CD4-positive, alpha-beta memory T cell (primary cell): ENCODE results near the gene DCLK3. TPM values are rescaled to one million over a fixed set of nuclear protein-coding genes. Genes with fewer than 3 reads are reported as not detected.

Experiments used
- CTCF ChIA-PET: fragments of 350-600 bp; sonication (Branson Sonifier 250); formaldehyde crosslinking; loops from one replicate; lab custom pipeline; 2021; ENCODE audit warnings: inconsistent platforms; ENCODE audit not compliant: partially characterized antibody; lab: Charles Lee
- POLR2A ChIA-PET: fragments of 350-600 bp; sonication (Branson Sonifier 250); formaldehyde crosslinking; loops from one replicate; lab custom pipeline; 2021; ENCODE audit not compliant: partially characterized antibody; lab: Charles Lee
- DNase-seq, 5 donors: peaks; one replicate each; pipeline versions ENCODE4 v3.0.0 to v3.0.0-alpha.2; 2020 to 2022; ENCODE audit warnings: mixed read lengths in 1 of 5
- H3K27ac ChIP-seq: one replicate; pipeline ENCODE4 v1.7.0; 2013; ENCODE audit warnings: low read depth, low read length
- H3K27me3 ChIP-seq: 2 replicates; pipeline ENCODE4 v1.7.0; 2013; ENCODE audit warnings: mild to moderate bottlenecking, low read length, moderate library complexity; ENCODE audit not compliant: insufficient read depth
- H3K36me3 ChIP-seq: 2 replicates; pipeline ENCODE4 v1.7.0; 2013; ENCODE audit warnings: mild to moderate bottlenecking, low read length, moderate library complexity; ENCODE audit not compliant: insufficient read depth
- H3K4me1 ChIP-seq: 2 replicates; pipeline ENCODE4 v1.7.0; 2013; ENCODE audit warnings: mild to moderate bottlenecking, low read length, moderate library complexity; ENCODE audit not compliant: insufficient read depth
- H3K4me3 ChIP-seq, 2 donors: one replicate each; pipeline ENCODE4 v1.7.0; 2013; ENCODE audit warnings: low read length in 2 of 2, mild to moderate bottlenecking in 1 of 2
- H3K9me3 ChIP-seq, 2 donors: one replicate each; pipeline ENCODE4 v1.7.0; 2013; ENCODE audit warnings: low read length in 2 of 2, control low read depth in 1 of 2; ENCODE audit not compliant: control insufficient read depth in 1 of 2
- H3K27ac Mint-ChIP-seq, 7 donors: one replicate each; pipeline ENCODE4 v1.8.0; 2020 to 2021; ENCODE audit warnings: mixed read lengths in 7 of 7, mild to moderate bottlenecking in 6 of 7, inconsistent platforms in 3 of 7, moderate library complexity in 3 of 7
- H3K27me3 Mint-ChIP-seq, 2 donors: one replicate each; pipeline ENCODE4 v1.8.0; 2020 to 2021; ENCODE audit warnings: mixed read lengths in 2 of 2
- H3K36me3 Mint-ChIP-seq, 2 donors: one replicate each; pipeline ENCODE4 v1.8.0; 2020 to 2021; ENCODE audit warnings: mixed read lengths in 2 of 2, inconsistent platforms in 1 of 2, mild to moderate bottlenecking in 1 of 2
- H3K4me1 Mint-ChIP-seq, 4 donors: one replicate each; pipeline ENCODE4 v1.8.0; 2020 to 2021; ENCODE audit warnings: mixed read lengths in 4 of 4, mild to moderate bottlenecking in 1 of 4
- H3K4me3 Mint-ChIP-seq, 8 donors: one replicate each; pipeline ENCODE4 v1.8.0; 2020 to 2021; ENCODE audit warnings: mixed read lengths in 8 of 8, mild to moderate bottlenecking in 7 of 8, moderate library complexity in 6 of 8, inconsistent platforms in 3 of 8
- H3K9me3 Mint-ChIP-seq, 8 donors: one replicate each; pipeline ENCODE4 v1.8.0; 2020 to 2021; ENCODE audit warnings: mixed read lengths in 8 of 8, mild to moderate bottlenecking in 5 of 8, inconsistent platforms in 3 of 8, moderate library complexity in 1 of 8
- intact Hi-C: fragments of 100-400 bp; cut with micrococcal nuclease; formaldehyde crosslinking; loops from one replicate; pipeline ENCODE4 v1.15.1; 2023
- polyA plus RNA-seq, 2 donors: library from polyadenylated mRNA; unstranded; fragments of 300-500 nt; fragmentation: Illumina TruSeq; gene quantifications; one replicate each; pipeline ENCODE4 v1.2.3, GENCODE V29; 2021
- total RNA-seq, 2 experiments: library from RNA; stranded (reverse); gene quantifications; one replicate each; pipeline ENCODE4 v1.2.3, GENCODE V29; 2021

Gene DCLK3
- total and polyA plus RNA-seq, 4 experiments from 2014 or later, result not detected

GRCh38 chr3:36800533-36801116 lies 36.3 kb upstream of the DCLK3 start:
- H3K27me3 Mint-ChIP-seq, result peaks cover 16 to 19% of the 10 kb centered on the region in 2 donors
- ChIA-PET CTCF (no interaction called here), POLR2A (no interaction called here)
- H3K27ac Mint-ChIP-seq, result peak overlapping the region in 1 of 7 donors; percentile 37
- H3K36me3 Mint-ChIP-seq, result no peaks in the 10 kb centered on the region
- Histone ChIP-seq H3K4me3 (no peak overlapping the region), H3K27me3 (no peaks in the 10 kb centered on the region), H3K4me1 (no peaks in the 10 kb centered on the region), H3K36me3 (no peaks in the 10 kb centered on the region), H3K27ac (no peak overlapping the region), H3K9me3 (no peaks in the 10 kb centered on the region)
- intact Hi-C loops, result no loop called here
- peaks cover 0 to 21% (median 9%) of the 10 kb centered on the region in 8 donors for H3K9me3 Mint-ChIP-seq
- DNase-seq, result no peak
- H3K4me1 Mint-ChIP-seq, result no peaks in the 10 kb centered on the region
- H3K4me3 Mint-ChIP-seq, result no peak overlapping the region

- no peaks in the 10 kb centered on the region for H3K36me3 Mint-ChIP-seq
- H3K9me3 Mint-ChIP-seq, result peaks cover 0 to 6% (median 2%) of the 10 kb centered on the region in 8 donors
- no peak for DNase-seq
- ChIA-PET CTCF (no interaction called here), POLR2A (no interaction called here)
- no peak overlapping the region for H3K27ac Mint-ChIP-seq
- H3K4me1 ChIP-seq, result no peaks in the 10 kb centered on the region
- no peak overlapping the region for H3K4me3 Mint-ChIP-seq
- H3K27me3 Mint-ChIP-seq, result peaks cover 10 to 11% of the 10 kb centered on the region in 2 donors
- H3K4me3 ChIP-seq, result no peak overlapping the region
- intact Hi-C loops, result no loop called here
- H3K36me3 ChIP-seq, result no peaks in the 10 kb centered on the region
- H3K9me3 ChIP-seq, result no peaks in the 10 kb centered on the region
- H3K27ac ChIP-seq, result no peak overlapping the region
- no peaks in the 10 kb centered on the region for H3K27me3 ChIP-seq
- H3K4me1 Mint-ChIP-seq, result no peaks in the 10 kb centered on the region
Measured at GRCh38 chr3:36796881-36797280, 32.5 kb upstream of the DCLK3 start.

- H3K27me3 ChIP-seq, result no peaks in the 10 kb centered on the region
Measured at GRCh38 chr3:36796161-36796560, 31.8 kb upstream of the DCLK3 start.

GRCh38 chr3:36795622-36796021 lies 31.3 kb upstream of the DCLK3 start:
- H3K9me3 Mint-ChIP-seq, result peaks cover 0 to 3% (median 0%) of the 10 kb centered on the region in 8 donors
- CTCF ChIA-PET, result interaction anchor here (1.3 kb wide), 1 partner anchor 16 kb away, joined by 3 read pairs; no protein-coding TSS in a partner anchor
- no peaks in the 10 kb centered on the region for H3K9me3 ChIP-seq
- no peaks in the 10 kb centered on the region for H3K36me3 Mint-ChIP-seq
- no peak overlapping the region for H3K27ac ChIP-seq
- peaks cover 4 to 5% of the 10 kb centered on the region in 2 donors for H3K27me3 Mint-ChIP-seq
- no peaks in the 10 kb centered on the region for H3K4me1 ChIP-seq
- H3K4me3 Mint-ChIP-seq, result no peak overlapping the region
- POLR2A ChIA-PET, result no interaction called here
- H3K4me1 Mint-ChIP-seq, result no peaks in the 10 kb centered on the region
- no peaks in the 10 kb centered on the region for H3K27me3 ChIP-seq
- intact Hi-C loops, result no loop called here
- no peaks in the 10 kb centered on the region for H3K36me3 ChIP-seq
- no peak for DNase-seq
- peak overlapping the region in 1 of 7 donors; percentile 46 for H3K27ac Mint-ChIP-seq
- no peak overlapping the region for H3K4me3 ChIP-seq

More at GRCh38 chr3:36796161-36796560, 31.8 kb upstream of the DCLK3 start:
- Mint-ChIP-seq H3K4me3 (no peak overlapping the region), H3K9me3 (peaks cover 0 to 5% (median under 1%) of the 10 kb centered on the region in 8 donors), H3K4me1 (no peaks in the 10 kb centered on the region), H3K36me3 (no peaks in the 10 kb centered on the region), H3K27me3 (peaks cover 6% of the 10 kb centered on the region in 2 donors), H3K27ac (no peak overlapping the region)
- Histone ChIP-seq H3K9me3 (no peaks in the 10 kb centered on the region), H3K4me1 (no peaks in the 10 kb centered on the region), H3K36me3 (no peaks in the 10 kb centered on the region), H3K27ac (no peak overlapping the region), H3K4me3 (no peak overlapping the region)
- ChIA-PET CTCF (no interaction called here), POLR2A (no interaction called here)
- DNase-seq, result no peak
- intact Hi-C loops, result no loop called here

GRCh38 chr3:36792342-36792741 lies 28.0 kb upstream of the DCLK3 start:
- Mint-ChIP-seq H3K27me3 (peaks cover 0 to 1% of the 10 kb centered on the region in 2 donors), H3K27ac (no peak overlapping the region), H3K4me1 (no peaks in the 10 kb centered on the region), H3K4me3 (no peak overlapping the region), H3K9me3 (no peaks in the 10 kb centered on the region), H3K36me3 (no peaks in the 10 kb centered on the region)
- Histone ChIP-seq H3K4me3 (no peak overlapping the region), H3K9me3 (no peaks in the 10 kb centered on the region), H3K27ac (no peak overlapping the region), H3K27me3 (no peaks in the 10 kb centered on the region), H3K36me3 (no peaks in the 10 kb centered on the region), H3K4me1 (no peaks in the 10 kb centered on the region)
- intact Hi-C loops, result loop anchor here (1.0 to 2.0 kb wide), 2 partner anchors 76 to 166 kb away; no protein-coding TSS in a partner anchor
- peak in 1 of 5 donors; percentile 4 for DNase-seq
- POLR2A ChIA-PET, result no interaction called here
- CTCF ChIA-PET, result interaction anchor here (1.1 to 2.0 kb wide), 2 partner anchors 75 to 166 kb away, joined by 5 to 8 read pairs; no protein-coding TSS in a partner anchor

GRCh38 chr3:36790765-36791164 lies 26.4 kb upstream of the DCLK3 start:
- Histone ChIP-seq H3K4me3 (no peak overlapping the region), H3K9me3 (no peaks in the 10 kb centered on the region), H3K36me3 (no peaks in the 10 kb centered on the region), H3K4me1 (no peaks in the 10 kb centered on the region), H3K27ac (no peak overlapping the region), H3K27me3 (no peaks in the 10 kb centered on the region)
- H3K9me3 Mint-ChIP-seq, result no peaks in the 10 kb centered on the region
- intact Hi-C loops, result no loop called here
- ChIA-PET CTCF (no interaction called here), POLR2A (no interaction called here)
- H3K27ac Mint-ChIP-seq, result no peak overlapping the region
- DNase-seq, result no peak
- peaks cover under 1 to 3% of the 10 kb centered on the region in 2 donors for H3K27me3 Mint-ChIP-seq
- H3K36me3 Mint-ChIP-seq, result no peaks in the 10 kb centered on the region
- H3K4me1 Mint-ChIP-seq, result no peaks in the 10 kb centered on the region
- no peak overlapping the region for H3K4me3 Mint-ChIP-seq

GRCh38 chr3:36786921-36787890 lies 22.9 kb upstream of the DCLK3 start:
- H3K27ac Mint-ChIP-seq, result no peak overlapping the region
- POLR2A ChIA-PET, result no interaction called here
- intact Hi-C loops, result no loop called here
- CTCF ChIA-PET, result no interaction called here
- no peaks in the 10 kb centered on the region for H3K4me1 ChIP-seq
- peaks cover 3 to 10% of the 10 kb centered on the region in 2 donors for H3K27me3 Mint-ChIP-seq
- H3K4me3 Mint-ChIP-seq, result no peak overlapping the region
- H3K4me3 ChIP-seq, result no peak overlapping the region
- no peaks in the 10 kb centered on the region for H3K9me3 Mint-ChIP-seq
- no peaks in the 10 kb centered on the region for H3K9me3 ChIP-seq
- no peaks in the 10 kb centered on the region for H3K36me3 Mint-ChIP-seq
- no peak for DNase-seq
- H3K27me3 ChIP-seq, result no peaks in the 10 kb centered on the region
- H3K4me1 Mint-ChIP-seq, result no peaks in the 10 kb centered on the region
- no peak overlapping the region for H3K27ac ChIP-seq
- H3K36me3 ChIP-seq, result no peaks in the 10 kb centered on the region
